HFF-Myc (cell line): ENCODE measurements around the gene PDE11A.
"Not testable (repeated sequence)": the region's sequence is repeated elsewhere in the genome, so short reads cannot be mapped to it uniquely, and the experiment has no call there.

Source experiments
- DNase-seq: peaks from one replicate; pipeline ENCODE4 v3.0.0-alpha.2; 2011; ENCODE audit warnings: low read depth; ENCODE audit errors: extremely low read depth
- H3K4me3 ChIP-seq: replicated peaks from 2 replicates; pipeline ENCODE4 v1.5.1; 2011; ENCODE audit warnings: low read depth, mild to moderate bottlenecking, control low read depth, low read length
- CTCF ChIP-seq: IDR thresholded peaks from 2 replicates; pipeline ENCODE4 v1.5.1; 2012; ENCODE audit warnings: mild to moderate bottlenecking, low read depth, low read length, control low read depth; ENCODE audit errors: missing control alignments

PDE11A gene

GRCh38 chr2:178093471-178093870, 20.9 kb upstream of the PDE11A start:
- no peak for DNase-seq
- H3K4me3 ChIP-seq: no peak overlapping the region
- TF ChIP-seq CTCF: no peak

- no peak overlapping the region for H3K4me3 ChIP-seq
- TF ChIP-seq CTCF: no peak
- no peak for DNase-seq
Measured at GRCh38 chr2:178088774-178089270, 16.2 kb upstream of the PDE11A start.

- no peak for DNase-seq
- H3K4me3 ChIP-seq: no peak overlapping the region
- TF ChIP-seq CTCF: no peak
Measured at GRCh38 chr2:178084273-178084672, 11.7 kb upstream of the PDE11A start.

- no peak for DNase-seq
- no peak overlapping the region for H3K4me3 ChIP-seq
- TF ChIP-seq CTCF: no peak
Measured at GRCh38 chr2:178082408-178083045, 9.9 kb upstream of the PDE11A start.

GRCh38 chr2:178079279-178079678, 6.7 kb upstream of the PDE11A start:
- DNase-seq, H3K4me3 ChIP-seq: not testable (repeated sequence)

- no peak for DNase-seq
- no peak for TF ChIP-seq CTCF
- no peak overlapping the region for H3K4me3 ChIP-seq
Measured at GRCh38 chr2:178076130-178076529, 3.6 kb upstream of the PDE11A start.

GRCh38 chr2:178075006-178075326, 2.4 kb upstream of the PDE11A start:
- DNase-seq: no peak
- no peak for TF ChIP-seq CTCF
- H3K4me3 ChIP-seq: no peak overlapping the region
